ENCODE results near the gene MYO1F. TPM values are rescaled to one million over a fixed set of nuclear protein-coding genes. Genes with fewer than 3 reads are reported as not detected.
A peak's percentile ranks its signal among the peaks of the same experiment; 100 is the strongest.

Gene MYO1F
- total RNA-seq, 2 experiments from 2014 or later = 66.7 to 67.4 TPM

GRCh38 chr19:8596168-8596567, 18.9 kb upstream of the MYO1F start:
- Histone ChIP-seq H3K4me3 (ENCODE audit: low read length) (no peak overlapping the region), H3K27me3 (ENCODE audit: control insufficient read depth in 1 of 2, insufficient read depth in 2 of 2, low read length in 2 of 2) (no peaks in the 10 kb centered on the region), H3K27ac (ENCODE audit: low read depth in 1 of 2, low read length in 2 of 2) (no peak overlapping the region), H3K9me3 (ENCODE audit: control insufficient read depth in 1 of 2, insufficient read depth in 1 of 2, low read length in 2 of 2) (peaks cover 7 to 9% of the 10 kb centered on the region in 2 experiments), H3K4me1 (ENCODE audit: insufficient read depth, low read length) (peaks cover 20% of the 10 kb centered on the region), H3K36me3 (ENCODE audit: insufficient read depth, low read length) (peaks cover 8% of the 10 kb centered on the region)
- ATAC-seq (ENCODE audit: poor library complexity) (no peak), DNase-seq (no peak)
- intact Hi-C loops (cut with DNase I, micrococcal nuclease) = no loop called here
- H3K9me3 Mint-ChIP-seq = peaks cover 2% of the 10 kb centered on the region
- no peaks in the 10 kb centered on the region for H3K27me3 Mint-ChIP-seq
- ChIA-PET POLR2A (no interaction called here), CTCF (interaction anchor here (1.6 kb wide), 1 partner anchor 15 kb away, joined by 5 read pairs; no protein-coding TSS in a partner anchor)
- H3K4me3 Mint-ChIP-seq = no peak overlapping the region
- no peak overlapping the region for H3K27ac Mint-ChIP-seq
- TF ChIP-seq, protein P1, sequence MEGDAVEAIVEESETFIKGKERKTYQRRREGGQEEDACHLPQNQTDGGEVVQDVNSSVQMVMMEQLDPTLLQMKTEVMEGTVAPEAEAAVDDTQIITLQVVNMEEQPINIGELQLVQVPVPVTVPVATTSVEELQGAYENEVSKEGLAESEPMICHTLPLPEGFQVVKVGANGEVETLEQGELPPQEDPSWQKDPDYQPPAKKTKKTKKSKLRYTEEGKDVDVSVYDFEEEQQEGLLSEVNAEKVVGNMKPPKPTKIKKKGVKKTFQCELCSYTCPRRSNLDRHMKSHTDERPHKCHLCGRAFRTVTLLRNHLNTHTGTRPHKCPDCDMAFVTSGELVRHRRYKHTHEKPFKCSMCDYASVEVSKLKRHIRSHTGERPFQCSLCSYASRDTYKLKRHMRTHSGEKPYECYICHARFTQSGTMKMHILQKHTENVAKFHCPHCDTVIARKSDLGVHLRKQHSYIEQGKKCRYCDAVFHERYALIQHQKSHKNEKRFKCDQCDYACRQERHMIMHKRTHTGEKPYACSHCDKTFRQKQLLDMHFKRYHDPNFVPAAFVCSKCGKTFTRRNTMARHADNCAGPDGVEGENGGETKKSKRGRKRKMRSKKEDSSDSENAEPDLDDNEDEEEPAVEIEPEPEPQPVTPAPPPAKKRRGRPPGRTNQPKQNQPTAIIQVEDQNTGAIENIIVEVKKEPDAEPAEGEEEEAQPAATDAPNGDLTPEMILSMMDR (IDR thresholded peaks at IDR 0.05) = no peak
- peaks cover 61% of the 10 kb centered on the region for H3K36me3 Mint-ChIP-seq (ENCODE audit: low read depth)
- peaks cover 20% of the 10 kb centered on the region for H3K4me1 Mint-ChIP-seq (ENCODE audit: low read depth)

- H3K27ac ChIP-seq (ENCODE audit: low read depth in 1 of 2, low read length in 2 of 2) = no peak overlapping the region
- Mint-ChIP-seq H3K9me3 (peaks cover 2% of the 10 kb centered on the region), H3K4me1 (ENCODE audit: low read depth) (peaks cover 20% of the 10 kb centered on the region), H3K36me3 (ENCODE audit: low read depth) (peaks cover 61% of the 10 kb centered on the region), H3K27me3 (no peaks in the 10 kb centered on the region), H3K27ac (no peak overlapping the region), H3K4me3 (no peak overlapping the region)
- peaks cover 7 to 9% of the 10 kb centered on the region in 2 experiments for H3K9me3 ChIP-seq (ENCODE audit: control insufficient read depth in 1 of 2, insufficient read depth in 1 of 2, low read length in 2 of 2)
- intact Hi-C loops (cut with DNase I, micrococcal nuclease) = no loop called here
- peaks cover 3% of the 10 kb centered on the region for H3K36me3 ChIP-seq (ENCODE audit: insufficient read depth, low read length)
- POLR2A ChIA-PET = no interaction called here
- H3K27me3 ChIP-seq (ENCODE audit: control insufficient read depth in 1 of 2, insufficient read depth in 2 of 2, low read length in 2 of 2) = no peaks in the 10 kb centered on the region
- CTCF ChIA-PET = interaction anchor here (1.6 kb wide), 1 partner anchor 15 kb away, joined by 5 read pairs; no protein-coding TSS in a partner anchor
- no peak overlapping the region for H3K4me3 ChIP-seq (ENCODE audit: low read length)
- TF ChIP-seq, protein P1 (IDR thresholded peaks at IDR 0.05) = no peak
- peaks cover 20% of the 10 kb centered on the region for H3K4me1 ChIP-seq (ENCODE audit: insufficient read depth, low read length)
- DNase-seq (no peak), ATAC-seq (ENCODE audit: poor library complexity) (no peak)
Observed at GRCh38 chr19:8595651-8596050, 18.4 kb upstream of the MYO1F start.

DNA sequence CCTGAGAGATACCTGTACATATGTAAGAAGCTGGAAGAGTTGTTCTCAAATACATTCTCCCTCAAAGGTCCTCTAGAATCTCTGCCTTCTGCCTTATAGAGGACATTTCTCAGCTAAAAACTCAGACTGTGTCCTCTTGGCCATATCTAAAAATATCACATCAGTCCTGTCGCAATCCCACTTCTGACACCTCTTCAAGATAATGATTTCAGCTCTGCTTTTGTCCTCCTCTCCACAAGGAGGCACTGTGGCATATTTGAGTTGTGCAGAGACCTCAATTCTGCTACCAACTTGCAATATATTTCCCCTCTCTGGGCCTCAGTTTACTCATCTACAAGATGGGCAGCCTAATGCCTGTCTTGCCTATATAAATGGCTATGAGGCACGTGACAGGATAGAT, 16.7 kb upstream of the MYO1F start:
- Mint-ChIP-seq H3K27ac (no peak overlapping the region), H3K36me3 (ENCODE audit: low read depth) (peaks cover 48% of the 10 kb centered on the region), H3K9me3 (peaks cover 2% of the 10 kb centered on the region), H3K27me3 (no peaks in the 10 kb centered on the region), H3K4me1 (ENCODE audit: low read depth) (peaks cover 20% of the 10 kb centered on the region), H3K4me3 (peak overlapping the region; percentile 52)
- no peaks in the 10 kb centered on the region for H3K27me3 ChIP-seq (ENCODE audit: control insufficient read depth in 1 of 2, insufficient read depth in 2 of 2, low read length in 2 of 2)
- intact Hi-C loops (cut with DNase I, micrococcal nuclease) = loop anchor here in 1 of 2 experiments (2.0 to 5.0 kb wide), 2 partner anchors 19 to 672 kb away; partner anchors contain the start of gene SNAPC2
- TF ChIP-seq, protein P1 (IDR thresholded peaks at IDR 0.05) = no peak
- H3K36me3 ChIP-seq (ENCODE audit: insufficient read depth, low read length) = peaks cover 3% of the 10 kb centered on the region
- ATAC-seq (ENCODE audit: poor library complexity) (no peak), DNase-seq (no peak)
- no peak overlapping the region for H3K4me3 ChIP-seq (ENCODE audit: low read length)
- peaks cover 7 to 9% of the 10 kb centered on the region in 2 experiments for H3K9me3 ChIP-seq (ENCODE audit: control insufficient read depth in 1 of 2, insufficient read depth in 1 of 2, low read length in 2 of 2)
- no peak overlapping the region for H3K27ac ChIP-seq (ENCODE audit: low read depth in 1 of 2, low read length in 2 of 2)
- H3K4me1 ChIP-seq (ENCODE audit: insufficient read depth, low read length) = peaks cover 20% of the 10 kb centered on the region
- CTCF ChIA-PET = interaction anchor here (2.2 to 2.9 kb wide), 2 partner anchors 13 to 16 kb away, joined by 7 to 20 read pairs; partner anchors contain the start of gene MYO1F
- POLR2A ChIA-PET = interaction anchor here (1.6 to 1.9 kb wide), 2 partner anchors 18 to 80 kb away, joined by 5 to 8 read pairs; partner anchors contain the start of gene ZNF414
